CD14-positive monocyte (primary cell): ENCODE results near the gene SLC35A4. TPM values are rescaled to one million over a fixed set of nuclear protein-coding genes. Genes with fewer than 3 reads are reported as not detected.

Experiments
- DNase-seq, 3 donors: peaks; one replicate each; pipeline ENCODE4 v3.0.0-alpha.2; 2011 to 2022
- H2AFZ ChIP-seq: 2 replicates; pipeline ENCODE4 v1.6.0; 2012; ENCODE audit warnings: mild to moderate bottlenecking, low read depth, low read length, inconsistent platforms; ENCODE audit not compliant: insufficient read depth, poor library complexity, severe bottlenecking
- H3K27ac ChIP-seq, 2 donors: 1 replicate in 1 of 2; 2 replicates in 1 of 2; pipeline ENCODE4 v1.5.1; 2012 to 2013; ENCODE audit warnings: low read length in 2 of 2, control low read depth in 1 of 2, inconsistent platforms in 1 of 2, low read depth in 1 of 2, mild to moderate bottlenecking in 1 of 2
- H3K27me3 ChIP-seq, 2 donors: one replicate each; pipeline versions ENCODE4 v1.6.0 to v1.6.1; 2011 to 2013; ENCODE audit warnings: low read length in 2 of 2; ENCODE audit not compliant: control insufficient read depth in 2 of 2, insufficient read depth in 2 of 2
- H3K36me3 ChIP-seq, 2 donors: replicated peaks in 1 of 2; 1 replicate in 1 of 2; 2 replicates in 1 of 2; pipeline versions ENCODE4 v1.5.1 to v1.6.1; 2012 to 2013; ENCODE audit warnings: low read length in 2 of 2, control low read depth in 1 of 2, inconsistent platforms in 1 of 2, mild to moderate bottlenecking in 1 of 2; ENCODE audit not compliant: insufficient read depth in 2 of 2, control insufficient read depth in 1 of 2
- H3K4me1 ChIP-seq, 2 donors: 1 replicate in 1 of 2; 2 replicates in 1 of 2; pipeline versions ENCODE4 v1.5.1 to v1.6.1; 2012 to 2013; ENCODE audit warnings: low read length in 2 of 2, control low read depth in 1 of 2, inconsistent platforms in 1 of 2, mild to moderate bottlenecking in 1 of 2, moderate library complexity in 1 of 2; ENCODE audit not compliant: insufficient read depth in 2 of 2, control insufficient read depth in 1 of 2
- H3K4me2 ChIP-seq: replicated peaks from 2 replicates; pipeline ENCODE3; 2012; ENCODE audit warnings: low read length, moderate library complexity, mild to moderate bottlenecking; ENCODE audit not compliant: poor library complexity, severe bottlenecking; ENCODE audit errors: extremely low read depth
- H3K4me3 ChIP-seq, 3 experiments: fragments of 200-600 bp in 1 of 3; sonication (generic) in 1 of 3; replicated peaks in 1 of 3; 1 replicate in 2 of 3; 2 replicates in 1 of 3; pipeline ENCODE4 v1.5.1; 2011 to 2013; ENCODE audit warnings: low read length in 3 of 3, mild to moderate bottlenecking in 3 of 3, control low read depth in 2 of 3, low read depth in 2 of 3, inconsistent platforms in 1 of 3, moderate library complexity in 1 of 3
- H3K79me2 ChIP-seq: 2 replicates; pipeline ENCODE4 v1.6.0; 2012; ENCODE audit warnings: mild to moderate bottlenecking, control low read depth, inconsistent platforms, low read length, moderate library complexity; ENCODE audit not compliant: insufficient read depth
- H3K9ac ChIP-seq: 2 replicates; pipeline ENCODE4 v1.6.0; 2017; ENCODE audit warnings: low read length, mild to moderate bottlenecking; ENCODE audit not compliant: insufficient read depth, poor library complexity, severe bottlenecking
- H3K9me3 ChIP-seq, 2 donors: replicated peaks in 1 of 2; 1 replicate in 1 of 2; 2 replicates in 1 of 2; pipeline versions ENCODE4 v1.5.1 to v1.6.1; 2012 to 2013; ENCODE audit warnings: low read length in 2 of 2, control low read depth in 1 of 2; ENCODE audit not compliant: control insufficient read depth in 1 of 2, insufficient read depth in 1 of 2
- H4K20me1 ChIP-seq: 2 replicates; pipeline ENCODE4 v1.6.0; 2012; ENCODE audit warnings: mild to moderate bottlenecking, low read length, control low read depth, moderate library complexity; ENCODE audit not compliant: insufficient read depth
- H3K27ac Mint-ChIP-seq, 7 donors: one replicate each; pipeline ENCODE4 v1.8.0; 2020; ENCODE audit warnings: mild to moderate bottlenecking in 7 of 7, mixed read lengths in 7 of 7, moderate library complexity in 6 of 7, inconsistent platforms in 2 of 7
- H3K27me3 Mint-ChIP-seq, 3 donors: one replicate each; pipeline ENCODE4 v1.8.0; 2021 to 2022; ENCODE audit warnings: low read depth in 3 of 3, mild to moderate bottlenecking in 3 of 3, mixed read lengths in 3 of 3, moderate library complexity in 3 of 3, inconsistent platforms in 1 of 3
- H3K36me3 Mint-ChIP-seq, 2 donors: one replicate each; pipeline ENCODE4 v1.8.0; 2020; ENCODE audit warnings: mixed read lengths in 2 of 2, inconsistent platforms in 1 of 2, mild to moderate bottlenecking in 1 of 2
- H3K4me1 Mint-ChIP-seq: one replicate; pipeline ENCODE4 v1.8.0; 2020; ENCODE audit warnings: mild to moderate bottlenecking, mixed read lengths
- H3K4me3 Mint-ChIP-seq, 2 donors: one replicate each; pipeline ENCODE4 v1.8.0; 2020; ENCODE audit warnings: mild to moderate bottlenecking in 2 of 2, mixed read lengths in 2 of 2, moderate library complexity in 1 of 2
- H3K9me3 Mint-ChIP-seq, 7 donors: one replicate each; pipeline ENCODE4 v1.8.0; 2020 to 2022; ENCODE audit warnings: mixed read lengths in 7 of 7, mild to moderate bottlenecking in 6 of 7, moderate library complexity in 6 of 7, inconsistent platforms in 2 of 7
- CTCF ChIP-seq: fragments of 200-600 bp; IDR thresholded peaks from one replicate; pipeline ENCODE4 v1.8.0; 2022; ENCODE audit warnings: antibody characterized with exemption, mild to moderate bottlenecking
- WGBS: methylation state at CpG from one replicate; pipeline ENCODE4 v1.1.5; 2013; ENCODE audit warnings: missing lambda C conversion rate; ENCODE audit not compliant: insufficient coverage; 5-methylcytosine and 5-hydroxymethylcytosine counted together
- intact Hi-C, 2 donors: fragments of 100-400 bp; cut with micrococcal nuclease; formaldehyde crosslinking; loops; one replicate each; pipeline versions ENCODE4 v1.15.0 to v1.15.1; 2023
- polyA plus RNA-seq, 3 donors: library from polyadenylated mRNA; depleted of rRNA in 1 of 3; unstranded in 2 of 3; stranded (reverse) in 1 of 3; fragments of 300-500 nt in 2 of 3; fragments of >200 nt in 1 of 3; fragmentation: Illumina TruSeq in 2 of 3; gene quantifications; 1 replicate in 2 of 3; 2 replicates in 1 of 3; pipeline ENCODE4 v1.2.3, GENCODE V29; 2012 to 2021

Gene SLC35A4
- polyA plus RNA-seq, 3 donors = 44.0 to 67.1 (median 58.8) TPM

GRCh38 chr5:140546851-140547507 lies 17.6 kb upstream of the SLC35A4 start:
- H3K27ac ChIP-seq = peak overlapping the region; percentile 91 to 98
- intact Hi-C loops = loop anchor here in 1 of 2 donors (5.0 to 10.0 kb wide), 2 partner anchors 90 to 142 kb away; partner anchors contain the start of genes ANKHD1 and TMCO6
- H3K9ac ChIP-seq = peak overlapping the region; percentile 76
- H3K9me3 Mint-ChIP-seq = peaks cover 0 to 2% (median 0%) of the 10 kb centered on the region in 7 donors
- H3K4me1 Mint-ChIP-seq = peaks cover 44% of the 10 kb centered on the region
- peaks cover 33 to 58% of the 10 kb centered on the region in 2 donors for H3K36me3 ChIP-seq
- peak overlapping the region; percentile 85 for H3K4me2 ChIP-seq
- H3K27me3 Mint-ChIP-seq = no peaks in the 10 kb centered on the region
- peak; percentile 53 to 82 (median 55) for DNase-seq
- H3K4me1 ChIP-seq = peaks cover 35 to 47% of the 10 kb centered on the region in 2 donors
- H3K4me3 ChIP-seq = peak overlapping the region in 2 of 3 experiments; percentile 69 to 76
- WGBS = 65% methylated on average over 6 of the region's 13 CpGs
- H3K4me3 Mint-ChIP-seq = peak overlapping the region; percentile 86 to 94
- peak overlapping the region; percentile 95 to 99 (median 98) for H3K27ac Mint-ChIP-seq
- H2AFZ ChIP-seq = no peak overlapping the region
- H3K79me2 ChIP-seq = peaks cover 39% of the 10 kb centered on the region
- H4K20me1 ChIP-seq = peaks cover 34% of the 10 kb centered on the region
- H3K27me3 ChIP-seq = no peaks in the 10 kb centered on the region
- no peak for TF ChIP-seq CTCF
- no peaks in the 10 kb centered on the region for H3K9me3 ChIP-seq
- peaks cover 55 to 69% of the 10 kb centered on the region in 2 donors for H3K36me3 Mint-ChIP-seq

GRCh38 chr5:140547508-140548299 lies 16.9 kb upstream of the SLC35A4 start, which contains the start of gene EIF4EBP3:
TSS of gene EIF4EBP3 (plus strand) at chr5:140547662. CDS start at chr5:140547738, 76 bp downstream.
- 0% methylated on average over 49 of the region's 52 CpGs for WGBS
- peak within 1 kb of the TSS; percentile 9 for H2AFZ ChIP-seq
- H3K4me1 Mint-ChIP-seq = peaks cover 44% of the 10 kb centered on the region
- peak; percentile 96 to 97 (median 96) for DNase-seq
- H4K20me1 ChIP-seq = peaks cover 37% of the 10 kb centered on the region
- H3K79me2 ChIP-seq = peaks cover 46% of the 10 kb centered on the region
- peak within 1 kb of the TSS; percentile 86 to 94 for H3K4me3 Mint-ChIP-seq
- H3K4me3 ChIP-seq = peak within 1 kb of the TSS; percentile 36 to 76 (median 69)
- H3K9me3 ChIP-seq = no peaks in the 10 kb centered on the region
- H3K27ac ChIP-seq = peak within 1 kb of the TSS; percentile 91 to 98
- peaks cover 31 to 57% of the 10 kb centered on the region in 2 donors for H3K36me3 ChIP-seq
- no peaks in the 10 kb centered on the region for H3K27me3 Mint-ChIP-seq
- peak within 1 kb of the TSS; percentile 76 for H3K9ac ChIP-seq
- intact Hi-C loops = loop anchor here in 1 of 2 donors (5.0 to 10.0 kb wide), 2 partner anchors 90 to 143 kb away; partner anchors contain the start of genes ANKHD1 and TMCO6
- H3K4me2 ChIP-seq = peak within 1 kb of the TSS; percentile 85
- H3K4me1 ChIP-seq = peaks cover 35 to 49% of the 10 kb centered on the region in 2 donors
- no peaks in the 10 kb centered on the region for H3K9me3 Mint-ChIP-seq
- H3K27me3 ChIP-seq = no peaks in the 10 kb centered on the region
- peak; percentile 79 for TF ChIP-seq CTCF
- H3K36me3 Mint-ChIP-seq = peaks cover 52 to 69% of the 10 kb centered on the region in 2 donors
- peak within 1 kb of the TSS; percentile 95 to 99 (median 98) for H3K27ac Mint-ChIP-seq
